HT-29 (cell line): Measurements from ENCODE around the gene DLGAP4. TPM values are rescaled to one million over a fixed set of nuclear protein-coding genes. Genes with fewer than 3 reads are reported as not detected.

Experiments used
- DNase-seq: peaks from one replicate; pipeline ENCODE4 v3.0.0-alpha.2; 2015; ENCODE audit warnings: low spot score
- total RNA-seq: library from RNA; depleted of rRNA; stranded (reverse); fragments of >200 nt; shearing (Covaris generic); gene quantifications from 2 replicates; pipeline ENCODE4 v1.2.3, GENCODE V29; 2014; rRNA removed

Gene DLGAP4
- total RNA-seq, result 21.4 and 37.0 TPM in 2 replicates

- DNase-seq, result no peak
Observed at GRCh38 chr20:36305602-36306551, at the start of gene DLGAP4. TSS of gene DLGAP4 (plus strand) at chr20:36306339. CDS start at chr20:36431718, 125,379 bp downstream.

- DNase-seq, result no peak
Observed at GRCh38 chr20:36259177-36260061, 46.7 kb upstream of the DLGAP4 start.

- DNase-seq, result no peak
Observed at GRCh38 chr20:36260316-36260715, 45.8 kb upstream of the DLGAP4 start.

GRCh38 chr20:36261389-36262105 lies 44.6 kb upstream of the DLGAP4 start:
- peak; percentile 19 for DNase-seq

- no peak for DNase-seq
Observed at GRCh38 chr20:36262440-36262839, 43.7 kb upstream of the DLGAP4 start.

GRCh38 chr20:36264426-36265246 lies 41.5 kb upstream of the DLGAP4 start:
- no peak for DNase-seq

GRCh38 chr20:36266189-36266588 lies 40.0 kb upstream of the DLGAP4 start:
- no peak for DNase-seq

GRCh38 chr20:36267605-36268381 lies 38.3 kb upstream of the DLGAP4 start:
- no peak for DNase-seq

- no peak for DNase-seq
Observed at GRCh38 chr20:36268440-36269342, 37.4 kb upstream of the DLGAP4 start.

- DNase-seq, result no peak
Observed at GRCh38 chr20:36269507-36269906, 36.6 kb upstream of the DLGAP4 start.

GRCh38 chr20:36270744-36271638 lies 35.1 kb upstream of the DLGAP4 start:
- DNase-seq, result no peak

- no peak for DNase-seq
Observed at GRCh38 chr20:36271639-36272546, 34.2 kb upstream of the DLGAP4 start.

GRCh38 chr20:36272547-36273220 lies 33.5 kb upstream of the DLGAP4 start:
- DNase-seq, result no peak

- peak; percentile 78 for DNase-seq
Observed at GRCh38 chr20:36273414-36274180, 32.5 kb upstream of the DLGAP4 start.

GRCh38 chr20:36274181-36274841 lies 31.8 kb upstream of the DLGAP4 start:
- no peak for DNase-seq
